HG02623 (cell line): ENCODE data around the gene LAP3.
"Not testable (repeated sequence)": the region's sequence is repeated elsewhere in the genome, so short reads cannot be mapped to it uniquely, and the experiment has no call there.

ENCODE experiments used
- ATAC-seq: cut with Tn5 transposase; IDR thresholded peaks from one replicate; pipeline ENCODE4 v1.9.1; 2021; ENCODE audit warnings: moderate library complexity; ENCODE audit not compliant: unreplicated experiment

The LAP3 gene

DNA sequence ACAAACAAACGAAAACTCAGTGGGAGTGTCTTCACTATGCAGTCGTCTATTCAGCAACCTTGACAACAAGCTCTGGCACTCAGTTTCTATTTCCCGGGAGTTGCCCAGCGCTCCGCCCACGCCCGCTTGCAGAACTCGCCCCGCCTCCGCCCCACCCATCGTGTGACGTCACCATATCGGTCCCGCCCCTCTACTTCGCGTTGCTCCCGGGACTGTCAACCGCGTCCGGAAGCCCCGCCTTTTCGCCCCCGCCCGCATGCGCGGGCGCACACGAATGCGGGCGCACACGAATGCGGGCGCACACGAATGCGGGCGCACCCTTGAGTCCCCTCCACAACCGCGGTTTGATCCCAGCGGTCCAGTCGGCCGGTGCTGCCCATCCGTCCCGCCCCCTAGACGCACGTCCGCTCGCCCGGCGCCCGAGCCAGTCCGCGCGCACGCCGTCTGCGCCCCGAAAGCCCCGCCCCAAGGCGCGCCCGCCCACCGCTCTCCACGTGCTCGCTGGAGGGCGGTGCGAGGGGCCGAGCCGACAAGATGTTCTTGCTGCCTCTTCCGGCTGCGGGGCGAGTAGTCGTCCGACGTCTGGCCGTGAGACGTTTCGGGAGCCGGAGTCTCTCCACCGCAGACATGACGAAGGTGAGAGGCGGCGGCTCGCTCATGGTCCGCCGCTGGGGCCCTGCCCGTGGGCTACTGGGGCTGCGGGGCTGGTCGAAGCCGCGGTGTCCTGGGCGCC is at the start of gene LAP3:
LAP3 (plus strand) TSS at position 267 of the 733 bp plus-strand sequence; CDS start at position 535, 268 bp downstream.
- ATAC-seq, result peak; percentile 80

GRCh38 chr4:17528551-17529165 is 48.3 kb upstream of the LAP3 start:
- no peak for ATAC-seq

DNA sequence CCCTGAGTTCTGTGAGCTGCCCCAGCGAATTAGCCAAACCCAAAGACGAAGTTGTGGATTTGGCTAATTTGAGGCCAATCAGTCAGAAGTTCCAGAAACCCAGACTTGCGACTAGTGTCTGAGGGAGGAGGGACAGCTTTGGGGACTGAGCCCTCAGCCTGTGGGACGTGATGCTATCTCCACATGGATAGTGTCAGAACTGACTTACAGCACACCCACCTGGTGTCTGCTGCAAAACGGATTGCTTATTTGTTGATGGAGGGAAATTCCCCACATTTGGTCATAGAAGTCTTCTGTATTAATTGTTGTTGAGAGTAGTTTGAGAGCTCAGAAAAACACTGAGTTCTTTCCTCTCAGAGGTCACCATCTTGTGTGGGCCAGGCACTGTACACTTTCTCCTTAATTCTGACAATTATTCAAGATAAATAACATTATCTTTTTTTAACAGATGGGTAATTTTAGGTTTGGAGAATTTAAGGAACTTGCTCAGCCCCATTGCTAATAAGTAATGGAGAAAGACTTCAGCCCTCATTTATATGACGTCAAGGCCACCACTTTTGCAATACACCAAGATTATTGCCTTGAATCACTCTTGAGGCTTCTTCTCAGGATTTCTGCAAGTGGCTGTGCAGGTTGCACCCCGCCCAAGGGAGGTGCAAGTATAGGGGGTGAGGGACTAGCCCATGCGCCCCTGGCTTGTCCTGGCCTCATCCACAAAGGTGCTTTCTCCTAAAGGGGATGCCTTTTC is 45.3 kb upstream of the LAP3 start:
- ATAC-seq, result no peak

GRCh38 chr4:17534705-17535104 is 42.3 kb upstream of the LAP3 start:
- no peak for ATAC-seq

DNA sequence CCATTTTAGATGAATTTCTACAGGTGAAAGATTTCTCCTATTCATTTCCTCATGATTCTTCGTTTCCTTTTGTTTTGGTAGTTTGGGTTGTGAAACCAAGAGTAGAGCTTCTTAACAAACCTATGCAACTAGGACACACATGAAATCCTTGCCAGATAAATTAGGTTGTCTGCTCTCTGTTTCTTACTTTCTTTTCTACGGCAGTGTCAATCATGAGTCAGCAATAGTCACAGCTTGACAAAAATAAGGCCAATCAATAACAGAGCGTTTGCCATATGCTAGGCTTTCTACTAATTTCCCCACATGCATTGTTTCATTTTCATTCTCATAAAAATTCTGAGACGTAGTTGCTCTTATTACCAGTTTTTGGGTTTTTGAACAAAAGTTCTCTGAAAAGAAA is 41.8 kb upstream of the LAP3 start:
- ATAC-seq, result no peak

DNA sequence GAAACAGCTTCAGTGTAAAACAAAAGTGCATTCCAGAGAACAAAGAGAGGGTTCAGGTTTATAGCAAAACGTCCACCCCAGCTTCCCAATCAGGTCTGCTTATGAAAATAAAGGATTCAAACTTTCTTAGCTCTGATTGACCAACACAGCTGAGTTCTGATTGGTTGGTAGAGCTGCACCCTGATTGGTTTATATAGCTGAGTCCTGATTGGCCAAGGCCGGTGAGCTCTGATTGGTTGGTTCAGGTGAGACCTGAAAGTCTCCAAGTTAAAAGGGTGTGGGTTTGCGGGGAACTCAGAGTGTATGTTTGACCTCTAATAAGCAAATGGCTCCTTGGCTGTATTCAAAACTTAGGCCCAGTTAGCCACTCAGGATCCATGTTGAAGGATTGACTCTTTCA is 41.1 kb upstream of the LAP3 start:
- ATAC-seq, result peak; percentile 45

DNA sequence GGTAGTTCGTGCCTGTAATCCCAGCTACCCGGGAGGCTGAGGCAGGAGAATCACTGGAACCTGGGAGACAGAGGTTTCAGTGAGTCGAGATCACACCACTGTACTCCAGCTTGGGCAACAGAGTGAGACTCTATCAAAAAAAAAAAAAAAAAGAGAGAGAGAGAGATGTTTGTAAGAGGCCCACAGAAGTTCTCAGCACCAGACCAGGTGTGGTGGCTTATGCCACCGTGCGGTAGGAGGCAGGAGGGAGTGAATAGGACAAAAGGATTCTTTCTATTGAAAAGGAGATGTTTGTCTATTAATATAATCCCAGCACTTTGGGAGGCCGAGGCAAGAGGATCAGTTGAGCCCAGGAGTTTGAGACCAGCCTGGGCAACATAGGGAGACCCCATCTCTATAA is 39.9 kb upstream of the LAP3 start:
- not testable (repeated sequence) for ATAC-seq

DNA sequence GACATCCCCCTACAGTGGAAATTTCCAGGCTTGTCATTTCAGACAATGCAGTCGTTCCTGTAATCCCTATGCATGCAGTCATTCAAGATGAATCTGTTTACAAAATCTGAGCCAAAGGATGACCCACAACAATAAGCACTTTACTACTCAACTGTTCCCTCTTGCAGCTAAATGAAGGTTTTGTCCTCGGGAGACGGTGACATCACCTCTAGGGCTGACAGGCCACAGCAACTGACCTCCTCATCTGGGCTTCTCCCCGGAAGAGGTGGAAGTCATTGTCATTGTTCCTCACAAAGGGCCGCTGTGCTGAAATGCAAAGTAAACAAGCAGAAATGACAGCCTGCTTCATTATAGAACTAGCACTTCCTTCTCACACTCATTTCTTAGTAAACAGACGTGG is 32.8 kb upstream of the LAP3 start:
- ATAC-seq, result no peak

GRCh38 chr4:17544831-17545234 is 32.2 kb upstream of the LAP3 start:
- no peak for ATAC-seq

GRCh38 chr4:17545374-17546140 is 31.4 kb upstream of the LAP3 start:
- no peak for ATAC-seq

DNA sequence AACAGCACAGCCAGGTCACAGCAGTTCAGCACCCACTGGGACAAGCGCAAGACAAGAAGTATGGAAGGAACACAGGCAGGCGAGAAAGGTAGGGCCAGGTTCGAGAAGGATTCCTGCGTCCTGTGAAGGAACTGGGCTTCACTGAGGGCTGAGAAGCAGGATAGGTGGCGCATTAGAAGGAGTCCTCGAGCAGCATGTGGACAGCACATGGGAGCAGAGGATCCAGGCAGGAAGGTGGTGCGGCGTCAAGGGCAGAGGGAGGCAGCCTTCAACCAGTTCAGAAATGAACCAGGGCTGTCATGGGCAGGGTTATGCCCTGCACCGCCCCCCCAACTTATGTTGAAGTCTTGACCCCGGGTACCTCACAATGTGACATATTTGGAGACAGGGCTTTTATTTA is 30.8 kb upstream of the LAP3 start:
- no peak for ATAC-seq

- no peak for ATAC-seq
Measured at GRCh38 chr4:17546678-17547077, 30.3 kb upstream of the LAP3 start.

GRCh38 chr4:17550549-17550948 is 26.4 kb upstream of the LAP3 start:
- no peak for ATAC-seq

DNA sequence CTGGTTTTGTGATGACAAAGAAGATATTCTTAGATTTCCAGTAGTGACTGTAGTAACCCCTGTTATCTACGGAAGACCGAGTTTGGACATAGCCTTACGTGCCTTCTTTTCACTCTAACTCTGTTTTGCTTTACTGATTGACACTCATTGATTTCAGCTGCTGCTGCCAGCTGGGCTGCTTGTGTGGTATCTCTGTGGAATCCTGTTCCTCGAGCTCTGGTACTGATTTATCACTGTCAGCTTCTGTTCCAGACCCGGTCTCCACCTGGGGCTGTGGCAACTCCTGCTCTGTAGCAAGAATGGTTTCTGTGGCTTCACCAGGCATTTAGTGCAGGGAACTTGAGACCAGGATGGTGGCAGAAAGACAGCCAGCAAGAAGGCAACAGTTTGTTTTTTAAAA is 24.6 kb upstream of the LAP3 start:
- ATAC-seq, result no peak

DNA sequence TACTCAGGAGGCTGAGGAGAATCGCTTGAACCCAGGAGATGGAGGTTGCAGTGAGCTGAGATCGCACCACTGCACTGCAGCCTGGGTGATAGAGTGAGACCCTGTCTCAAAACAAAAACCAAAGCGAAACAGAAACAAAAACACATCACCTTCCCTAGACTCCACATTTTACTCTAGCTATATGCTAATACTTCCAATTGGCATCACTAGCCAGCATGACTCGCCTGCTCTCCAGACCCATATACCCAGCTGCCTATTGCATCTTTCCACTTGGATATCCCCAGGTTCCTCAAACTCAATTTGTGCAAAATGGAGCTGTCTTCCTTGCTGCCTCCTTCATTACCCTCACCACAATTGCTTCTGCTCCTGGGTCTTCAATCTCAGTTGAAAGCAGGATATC is 22.4 kb upstream of the LAP3 start:
- no peak for ATAC-seq

DNA sequence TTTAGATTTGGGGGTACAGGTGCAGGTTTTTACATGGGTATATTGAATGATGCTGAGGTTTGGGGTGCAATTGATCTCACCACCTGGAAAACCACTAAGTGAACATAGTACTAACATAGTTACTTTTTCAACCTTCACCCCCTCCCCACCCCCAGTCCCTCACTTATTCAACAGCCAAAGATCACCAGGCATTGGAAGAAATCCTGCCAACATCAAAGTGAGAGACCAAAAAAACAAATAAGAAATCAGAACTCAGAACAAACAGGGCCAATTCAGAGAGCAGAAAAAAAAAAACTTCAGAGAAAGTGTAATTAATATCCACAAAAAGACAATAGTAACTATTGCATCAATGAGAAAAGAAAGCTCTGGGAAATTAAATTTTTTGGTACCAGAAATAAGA is 20.5 kb upstream of the LAP3 start:
- ATAC-seq, result no peak

GRCh38 chr4:17557880-17558279 is 19.1 kb upstream of the LAP3 start:
- no peak for ATAC-seq

- ATAC-seq, result no peak
Measured at GRCh38 chr4:17558941-17559708, 17.9 kb upstream of the LAP3 start.

GRCh38 chr4:17559709-17560048 is 17.3 kb upstream of the LAP3 start:
- no peak for ATAC-seq

DNA sequence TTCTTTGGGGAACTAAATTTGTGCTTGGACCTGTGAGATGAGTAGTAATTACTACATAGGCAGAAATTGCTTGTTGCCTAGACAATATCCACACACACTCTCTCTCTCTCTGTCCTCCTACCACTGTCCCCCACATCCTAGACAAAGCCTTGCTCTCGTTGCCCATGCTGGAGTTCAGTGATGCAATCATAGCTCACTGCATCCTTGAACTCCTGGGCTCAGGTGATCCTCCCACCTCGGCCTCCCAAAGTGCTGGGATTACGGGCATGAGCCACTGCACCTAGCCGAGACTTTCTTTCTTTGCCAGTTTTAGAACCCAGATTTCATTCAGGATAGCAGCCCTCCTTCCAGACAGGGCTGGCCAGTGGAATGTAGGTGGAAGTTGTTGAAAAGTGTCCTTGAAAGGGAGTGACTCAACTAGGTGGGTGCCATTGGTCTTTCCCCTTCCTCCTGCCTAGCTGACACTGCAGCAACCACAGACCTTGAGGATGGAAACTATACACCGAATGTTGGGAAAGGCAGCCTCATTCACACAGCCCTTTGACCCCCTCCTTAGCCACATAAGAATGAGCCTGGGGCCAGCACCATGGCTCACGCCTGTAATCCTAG is 16.8 kb upstream of the LAP3 start:
- no peak for ATAC-seq
